ENCODE data around the gene PTPN13.

- TF ChIP-seq EP300 (IDR thresholded peaks at IDR 0.05; ENCODE audit: low read depth) (no peak), CTCF (IDR thresholded peaks at IDR 0.05) (no peak), POLR2A (IDR thresholded peaks at IDR 0.05) (no peak)
These were observed 21.4 kb downstream of the PTPN13 start for GRCh38 chr4:86615501-86615900.
